ENCODE data around the gene DTX4. TPM values are rescaled to one million over a fixed set of nuclear protein-coding genes. Genes with fewer than 3 reads are reported as not detected.

Gene DTX4
- total RNA-seq, 2 donors from 2014 or later, result 4.7 to 8.8 TPM

- DNase-seq (ENCODE audit: low spot score) (no peak), ATAC-seq (ENCODE audit: insufficient number of reproducible peaks, low FRiP score, low read depth) (no peak)
- TF ChIP-seq CTCF (IDR thresholded peaks at IDR 0.05), result no peak
- Histone ChIP-seq H3K27ac (no peak overlapping the region), H3K36me3 (no peaks in the 10 kb centered on the region), H3K4me3 (no peak overlapping the region), H3K9me3 (no peaks in the 10 kb centered on the region), H3K4me1 (ENCODE audit: control insufficient read depth in 1 of 2, low read depth in 2 of 2) (no peaks in the 10 kb centered on the region), H3K27me3 (replicated peaks; ENCODE audit: insufficient read depth) (no peaks in the 10 kb centered on the region)
These were observed 82.4 kb downstream of the DTX4 start for GRCh38 chr11:59254286-59254685.

GRCh38 chr11:59255281-59255680 lies 83.3 kb downstream of the DTX4 start:
- DNase-seq (ENCODE audit: low spot score) (no peak), ATAC-seq (ENCODE audit: insufficient number of reproducible peaks, low FRiP score, low read depth) (no peak)
- Histone ChIP-seq H3K27ac (no peak overlapping the region), H3K36me3 (no peaks in the 10 kb centered on the region), H3K4me1 (ENCODE audit: control insufficient read depth in 1 of 2, low read depth in 2 of 2) (no peaks in the 10 kb centered on the region), H3K9me3 (no peaks in the 10 kb centered on the region), H3K27me3 (replicated peaks; ENCODE audit: insufficient read depth) (no peaks in the 10 kb centered on the region), H3K4me3 (no peak overlapping the region)
- TF ChIP-seq CTCF (IDR thresholded peaks at IDR 0.05), result no peak

Other genes starting within 250 kb of the DTX4 start
- not detected for gene GLYATL1, start 232.6 kb upstream of the DTX4 start, total RNA-seq
- not detected for gene GLYATL1B, start 85.8 kb upstream of the DTX4 start, total RNA-seq
- 1 to 10 TPM in 1 of 2 donors, not detected in 1; 2.1 TPM for gene FAM111B, start 64.9 kb upstream of the DTX4 start, total RNA-seq
- 10 to 100 TPM; 23.6 to 35.6 TPM for gene FAM111A, start 29.3 kb upstream of the DTX4 start, total RNA-seq
- 10 to 100 TPM; 29.8 to 32.1 TPM for gene MPEG1, start 40.8 kb downstream of the DTX4 start, total RNA-seq
- not detected for gene OR5AN1, start 186.8 kb downstream of the DTX4 start, total RNA-seq

Data from thoracic aorta (tissue), 2 donors.